HCT116 (cell line): Measurements from ENCODE around the gene ELP2.

ENCODE experiments used
- CEBPB ChIP-seq: IDR thresholded peaks from 2 replicates; pipeline ENCODE4 v1.6.1; 2012; ENCODE audit warnings: low read depth
- EZH2 ChIP-seq: fragments of 200-600 bp; sonication (generic); IDR thresholded peaks from 2 replicates; pipeline ENCODE4 v1.6.1; 2017; ENCODE audit warnings: antibody characterized with exemption, mixed run types
- FOSL1 ChIP-seq: IDR thresholded peaks from 2 replicates; pipeline ENCODE4 v1.6.1; 2012; ENCODE audit warnings: low read depth
- JUND ChIP-seq: IDR thresholded peaks from 2 replicates; pipeline ENCODE4 v1.6.1; 2012
- POLR2A ChIP-seq: IDR thresholded peaks from 2 replicates; pipeline ENCODE4 v1.7.0; 2011; ENCODE audit warnings: borderline replicate concordance; ENCODE audit not compliant: insufficient read depth, insufficient read length; ENCODE audit errors: extremely low read depth
- POLR2AphosphoS5 ChIP-seq: IDR thresholded peaks from 2 replicates; pipeline ENCODE4 v1.6.1; 2011; ENCODE audit warnings: mild to moderate bottlenecking, low read depth, low read length, moderate library complexity
- RAD21 ChIP-seq: IDR thresholded peaks from 2 replicates; pipeline ENCODE4 v1.6.1; 2012; ENCODE audit warnings: low read depth, mild to moderate bottlenecking
- SIN3A ChIP-seq: IDR thresholded peaks from 2 replicates; pipeline ENCODE4 v1.6.1; 2012; ENCODE audit warnings: low read depth
- SRF ChIP-seq: IDR thresholded peaks from 2 replicates; pipeline ENCODE4 v1.6.1; 2012; ENCODE audit warnings: low read depth
- YY1 ChIP-seq: IDR thresholded peaks from 2 replicates; pipeline ENCODE4 v1.6.1; 2011; ENCODE audit warnings: low read length, low read depth, moderate library complexity, mild to moderate bottlenecking; ENCODE audit not compliant: insufficient replicate concordance; ENCODE audit errors: extremely low read depth
- TF ChIP-seq, protein P1 (sequence below), 3 experiments: fragments of 200-600 bp in 1 of 3; sonication (generic) in 1 of 3; IDR thresholded peaks in 2 of 3; conservative IDR thresholded peaks in 1 of 3; 2 replicates each; pipeline ENCODE4 v1.5.1; 2012 to 2017; ENCODE audit warnings: low read depth in 2 of 3, low read length in 2 of 3, antibody characterized with exemption in 1 of 3, borderline replicate concordance in 1 of 3, control low read depth in 1 of 3, mild to moderate bottlenecking in 1 of 3, mixed read lengths in 1 of 3, mixed run types in 1 of 3, moderate library complexity in 1 of 3; ENCODE audit not compliant: insufficient read depth in 1 of 3
- TF ChIP-seq, protein P2 (sequence below): IDR thresholded peaks from 2 replicates; pipeline ENCODE4 v1.6.1; 2012

DNA sequence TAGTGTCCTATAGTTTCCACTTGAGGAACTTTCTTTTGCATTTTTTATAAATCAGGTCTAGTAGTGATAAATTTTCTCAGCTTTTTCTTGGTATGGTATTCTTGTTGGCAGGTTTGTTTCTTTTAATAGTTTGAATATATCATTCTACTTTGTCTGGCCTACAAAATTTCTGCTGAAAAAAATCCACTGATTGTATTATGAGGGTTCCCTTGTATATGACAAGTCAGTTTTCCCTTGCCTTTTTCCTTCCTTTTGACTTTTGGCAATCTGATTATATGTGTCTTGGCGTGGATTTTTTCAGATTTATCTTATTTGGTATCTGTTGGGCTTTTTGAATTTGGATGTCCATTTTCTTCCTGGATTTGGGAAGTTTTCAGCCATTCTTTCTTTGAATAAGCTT is 99.5 kb downstream of the ELP2 start:
- TF ChIP-seq, protein P1, sequence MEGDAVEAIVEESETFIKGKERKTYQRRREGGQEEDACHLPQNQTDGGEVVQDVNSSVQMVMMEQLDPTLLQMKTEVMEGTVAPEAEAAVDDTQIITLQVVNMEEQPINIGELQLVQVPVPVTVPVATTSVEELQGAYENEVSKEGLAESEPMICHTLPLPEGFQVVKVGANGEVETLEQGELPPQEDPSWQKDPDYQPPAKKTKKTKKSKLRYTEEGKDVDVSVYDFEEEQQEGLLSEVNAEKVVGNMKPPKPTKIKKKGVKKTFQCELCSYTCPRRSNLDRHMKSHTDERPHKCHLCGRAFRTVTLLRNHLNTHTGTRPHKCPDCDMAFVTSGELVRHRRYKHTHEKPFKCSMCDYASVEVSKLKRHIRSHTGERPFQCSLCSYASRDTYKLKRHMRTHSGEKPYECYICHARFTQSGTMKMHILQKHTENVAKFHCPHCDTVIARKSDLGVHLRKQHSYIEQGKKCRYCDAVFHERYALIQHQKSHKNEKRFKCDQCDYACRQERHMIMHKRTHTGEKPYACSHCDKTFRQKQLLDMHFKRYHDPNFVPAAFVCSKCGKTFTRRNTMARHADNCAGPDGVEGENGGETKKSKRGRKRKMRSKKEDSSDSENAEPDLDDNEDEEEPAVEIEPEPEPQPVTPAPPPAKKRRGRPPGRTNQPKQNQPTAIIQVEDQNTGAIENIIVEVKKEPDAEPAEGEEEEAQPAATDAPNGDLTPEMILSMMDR (IDR thresholded peaks at IDR 0.05 in 2 of 3, conservative IDR thresholded peaks at IDR 0.05 in 1 of 3; ENCODE audit: borderline replicate concordance in 1 of 3, insufficient read depth in 1 of 3, low read depth in 2 of 3, low read length in 2 of 3) = no peak
- TF ChIP-seq RAD21 (no peak), CEBPB (no peak), POLR2AphosphoS5 (no peak), SRF (no peak), EZH2 (no peak), POLR2A (no peak), FOSL1 (no peak), JUND (no peak), YY1 (no peak), SIN3A (no peak)
- TF ChIP-seq, protein P2, sequence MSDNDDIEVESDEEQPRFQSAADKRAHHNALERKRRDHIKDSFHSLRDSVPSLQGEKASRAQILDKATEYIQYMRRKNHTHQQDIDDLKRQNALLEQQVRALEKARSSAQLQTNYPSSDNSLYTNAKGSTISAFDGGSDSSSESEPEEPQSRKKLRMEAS = no peak
